T-helper 2 cell treated with Interferon-gamma antibody and Interleukin-4, amounts not matched to agents 5 μg/mL and 100 μg/mL, for 36 hours (primary cell): ENCODE measurements around the gene MAP7D1.
"Not testable (repeated sequence)": the region's sequence is repeated elsewhere in the genome, so short reads cannot be mapped to it uniquely, and the experiment has no call there.

Experiments used
- DNase-seq: peaks from one replicate; pipeline ENCODE4 v3.0.0; 2021; ENCODE audit warnings: low spot score
- H3K27ac Mint-ChIP-seq: one replicate; pipeline ENCODE4 v1.8.0; 2021; ENCODE audit warnings: mild to moderate bottlenecking, mixed read lengths
- H3K27me3 Mint-ChIP-seq: one replicate; pipeline ENCODE4 v1.8.0; 2021; ENCODE audit warnings: low read depth, mixed read lengths
- H3K36me3 Mint-ChIP-seq: one replicate; pipeline ENCODE4 v1.8.0; 2021; ENCODE audit warnings: low read depth, mixed read lengths
- H3K4me1 Mint-ChIP-seq: one replicate; pipeline ENCODE4 v1.8.0; 2021; ENCODE audit warnings: low read depth, mixed read lengths
- H3K4me3 Mint-ChIP-seq: one replicate; pipeline ENCODE4 v1.8.0; 2022; ENCODE audit warnings: mild to moderate bottlenecking, moderate library complexity, mixed read lengths
- H3K9me3 Mint-ChIP-seq: one replicate; pipeline ENCODE4 v1.8.0; 2021; ENCODE audit warnings: mixed read lengths

Gene MAP7D1

DNA sequence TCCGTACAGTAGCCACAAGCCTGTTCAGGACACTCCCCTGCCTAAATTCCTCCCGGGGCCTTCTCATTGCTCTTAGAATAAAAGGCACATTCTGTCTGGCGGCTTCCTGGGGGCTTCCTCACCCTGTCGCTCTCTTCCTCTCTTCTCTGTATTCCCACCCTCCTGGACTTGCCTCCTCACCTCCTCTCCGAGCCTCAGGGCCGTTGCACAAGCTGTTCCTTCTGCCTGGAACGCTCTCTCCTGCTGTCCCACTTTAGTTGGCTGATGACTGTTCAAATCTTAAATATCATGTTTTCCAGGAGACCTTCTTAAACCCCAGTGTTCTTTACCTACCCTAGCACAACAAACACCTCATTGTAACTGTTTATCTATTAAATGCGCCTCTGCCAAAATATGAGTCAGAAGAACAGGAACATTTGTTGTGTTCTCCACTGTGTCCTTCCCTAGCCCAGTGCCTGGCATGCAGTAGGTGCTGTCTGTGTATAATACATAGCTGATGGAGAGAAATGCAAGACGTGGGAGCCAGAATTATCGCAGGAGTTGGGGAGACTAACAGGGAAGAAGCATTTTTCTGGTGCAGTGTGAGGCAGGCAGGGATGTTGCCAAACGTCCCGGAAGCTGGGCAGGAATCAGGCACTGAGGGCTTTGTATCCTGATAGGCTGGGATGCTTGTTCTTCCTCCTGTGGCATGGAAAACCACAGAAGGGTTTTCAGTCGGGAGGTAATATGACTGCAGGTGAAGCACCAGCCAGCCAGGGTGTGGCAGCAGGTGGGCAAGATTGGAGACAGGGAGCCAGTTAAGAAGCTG lies 44.2 kb downstream of the MAP7D1 start:
- no peak for DNase-seq
- Mint-ChIP-seq H3K27ac (no peak overlapping the region), H3K4me3 (no peak overlapping the region), H3K27me3 (peaks cover 8% of the 10 kb centered on the region), H3K36me3 (no peaks in the 10 kb centered on the region), H3K9me3 (no peaks in the 10 kb centered on the region), H3K4me1 (no peaks in the 10 kb centered on the region)

- peaks cover 7% of the 10 kb centered on the region for H3K4me1 Mint-ChIP-seq
- H3K9me3 Mint-ChIP-seq: no peaks in the 10 kb centered on the region
- H3K4me3 Mint-ChIP-seq: no peak overlapping the region
- no peaks in the 10 kb centered on the region for H3K36me3 Mint-ChIP-seq
- peaks cover 8% of the 10 kb centered on the region for H3K27me3 Mint-ChIP-seq
- no peak overlapping the region for H3K27ac Mint-ChIP-seq
- no peak for DNase-seq
Measured at GRCh38 chr1:36203027-36203553, 47.1 kb downstream of the MAP7D1 start.

GRCh38 chr1:36203554-36204346 lies 47.8 kb downstream of the MAP7D1 start:
- no peak overlapping the region for H3K4me3 Mint-ChIP-seq
- peaks cover 8% of the 10 kb centered on the region for H3K27me3 Mint-ChIP-seq
- H3K9me3 Mint-ChIP-seq: no peaks in the 10 kb centered on the region
- peaks cover 7% of the 10 kb centered on the region for H3K4me1 Mint-ChIP-seq
- no peaks in the 10 kb centered on the region for H3K36me3 Mint-ChIP-seq
- no peak overlapping the region for H3K27ac Mint-ChIP-seq
- no peak for DNase-seq

GRCh38 chr1:36204347-36204909 lies 48.5 kb downstream of the MAP7D1 start:
- Mint-ChIP-seq H3K36me3 (no peaks in the 10 kb centered on the region), H3K4me1 (peaks cover 7% of the 10 kb centered on the region), H3K27me3 (peaks cover 8% of the 10 kb centered on the region), H3K27ac (no peak overlapping the region), H3K4me3 (no peak overlapping the region), H3K9me3 (no peaks in the 10 kb centered on the region)
- no peak for DNase-seq

GRCh38 chr1:36206323-36206858 lies 50.4 kb downstream of the MAP7D1 start:
- H3K9me3 Mint-ChIP-seq: no peaks in the 10 kb centered on the region
- no peaks in the 10 kb centered on the region for H3K27me3 Mint-ChIP-seq
- peaks cover 7% of the 10 kb centered on the region for H3K4me1 Mint-ChIP-seq
- no peak overlapping the region for H3K4me3 Mint-ChIP-seq
- H3K36me3 Mint-ChIP-seq: no peaks in the 10 kb centered on the region
- H3K27ac Mint-ChIP-seq: no peak overlapping the region
- no peak for DNase-seq

DNA sequence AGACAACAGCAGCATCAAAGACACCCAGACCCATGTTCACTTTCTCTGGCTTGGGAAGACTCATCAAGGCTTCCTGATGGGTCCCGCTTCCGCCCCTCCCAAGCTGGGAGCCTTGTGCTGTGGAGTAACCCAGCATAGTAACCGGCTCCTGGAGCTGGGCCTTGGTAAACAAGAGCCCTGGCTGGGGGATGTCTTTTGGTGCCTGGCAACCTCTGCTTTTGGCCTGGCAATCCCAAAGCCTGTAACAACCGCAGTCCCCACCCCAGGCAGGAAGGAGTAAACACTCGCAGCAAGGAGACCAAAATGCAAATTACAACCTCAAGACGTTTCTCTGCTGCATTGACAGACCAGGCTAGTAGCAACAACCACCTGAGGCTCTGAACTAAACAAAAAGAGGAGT lies 51.4 kb downstream of the MAP7D1 start:
- Mint-ChIP-seq H3K9me3 (no peaks in the 10 kb centered on the region), H3K4me1 (peaks cover 7% of the 10 kb centered on the region), H3K36me3 (no peaks in the 10 kb centered on the region), H3K4me3 (no peak overlapping the region), H3K27me3 (no peaks in the 10 kb centered on the region), H3K27ac (no peak overlapping the region)
- no peak for DNase-seq

DNA sequence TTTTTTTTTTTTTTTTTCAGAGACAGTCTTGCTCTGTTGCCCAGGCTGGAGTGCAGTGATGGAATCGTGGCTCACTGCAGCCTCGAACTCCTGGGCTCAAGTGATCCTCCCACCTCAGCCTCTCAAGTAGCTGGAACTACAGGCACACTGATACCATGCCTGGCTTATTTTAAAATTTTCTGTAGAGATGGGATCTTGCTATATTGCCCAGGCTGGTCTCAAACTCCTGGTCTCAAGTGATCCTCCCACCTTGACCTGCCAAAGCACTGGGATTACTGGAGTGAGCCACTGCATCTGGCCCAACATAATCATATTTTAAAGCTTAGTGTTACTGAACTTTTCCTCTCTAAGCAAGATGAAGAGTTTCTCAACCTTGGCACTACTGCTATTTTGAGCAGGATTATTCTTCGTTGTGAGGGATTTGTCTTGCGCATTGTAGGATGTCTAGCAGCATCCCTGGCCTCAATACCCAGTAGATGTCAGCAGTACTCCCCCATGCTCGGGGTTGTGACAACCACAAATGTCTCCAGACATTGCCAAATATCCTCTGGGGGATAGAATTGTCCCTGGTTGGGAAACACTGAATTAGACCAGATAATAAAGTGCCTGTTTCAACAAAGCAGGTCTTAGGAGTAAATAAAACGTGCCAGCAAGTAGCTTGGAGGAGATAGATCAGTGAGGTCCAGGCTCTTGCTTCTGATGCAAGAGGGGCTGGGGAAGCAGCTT lies 53.2 kb downstream of the MAP7D1 start:
- no peak for DNase-seq
- Mint-ChIP-seq H3K27me3 (no peaks in the 10 kb centered on the region), H3K9me3 (no peaks in the 10 kb centered on the region), H3K4me1 (peaks cover 14% of the 10 kb centered on the region), H3K4me3 (no peak overlapping the region), H3K27ac (no peak overlapping the region), H3K36me3 (no peaks in the 10 kb centered on the region)

DNA sequence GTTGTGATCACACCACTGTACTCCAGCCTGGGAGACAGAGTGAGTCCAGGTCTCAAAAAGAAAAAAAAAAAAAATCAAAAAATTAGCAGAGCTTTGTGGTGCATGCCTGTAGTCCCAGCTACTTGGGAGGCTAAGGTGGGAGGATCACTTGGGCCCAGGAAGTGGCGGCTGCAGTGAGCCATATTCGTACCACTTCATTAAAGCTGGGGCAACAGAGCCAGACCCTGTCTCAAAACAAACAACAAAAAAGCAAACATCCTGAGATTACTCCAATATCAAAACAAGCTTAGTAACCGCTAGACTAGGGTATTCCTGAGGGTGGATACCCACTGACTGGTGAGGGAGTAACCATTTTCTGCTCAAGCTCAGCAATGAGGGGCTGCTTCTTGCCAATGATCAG lies 55.3 kb downstream of the MAP7D1 start:
- no peaks in the 10 kb centered on the region for H3K36me3 Mint-ChIP-seq
- H3K4me1 Mint-ChIP-seq: peaks cover 14% of the 10 kb centered on the region
- no peak overlapping the region for H3K27ac Mint-ChIP-seq
- DNase-seq: no peak
- no peaks in the 10 kb centered on the region for H3K9me3 Mint-ChIP-seq
- H3K4me3 Mint-ChIP-seq: no peak overlapping the region
- H3K27me3 Mint-ChIP-seq: no peaks in the 10 kb centered on the region

- no peaks in the 10 kb centered on the region for H3K27me3 Mint-ChIP-seq
- H3K4me1 Mint-ChIP-seq: peaks cover 10% of the 10 kb centered on the region
- H3K27ac Mint-ChIP-seq: no peak overlapping the region
- H3K9me3 Mint-ChIP-seq: no peaks in the 10 kb centered on the region
- no peaks in the 10 kb centered on the region for H3K36me3 Mint-ChIP-seq
- H3K4me3 Mint-ChIP-seq: no peak overlapping the region
- no peak for DNase-seq
Measured at GRCh38 chr1:36211841-36212240, 55.9 kb downstream of the MAP7D1 start.

- Mint-ChIP-seq H3K9me3 (no peaks in the 10 kb centered on the region), H3K27me3 (no peaks in the 10 kb centered on the region), H3K4me3 (no peak overlapping the region), H3K36me3 (no peaks in the 10 kb centered on the region), H3K4me1 (peaks cover 7% of the 10 kb centered on the region), H3K27ac (no peak overlapping the region)
- DNase-seq: no peak
Measured at GRCh38 chr1:36212782-36213181, 56.8 kb downstream of the MAP7D1 start.

DNA sequence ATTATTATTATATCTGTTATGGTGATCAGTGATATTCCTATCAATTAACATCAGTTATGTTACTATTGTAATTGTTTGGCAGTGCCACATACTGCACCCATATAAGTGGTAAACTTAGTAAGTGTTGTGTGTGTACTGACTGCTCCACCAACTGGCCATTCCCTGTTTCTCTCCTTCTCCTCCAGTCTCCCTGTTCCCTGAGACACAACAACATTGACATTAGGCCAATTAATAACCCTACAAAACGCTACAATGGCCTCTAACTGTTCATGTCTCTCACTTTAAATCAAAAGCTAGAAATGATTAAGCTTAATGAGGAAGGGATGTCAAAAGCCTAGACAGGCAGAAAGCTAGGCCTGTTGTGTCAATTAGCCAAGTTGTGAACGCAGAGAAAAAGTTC lies 61.7 kb downstream of the MAP7D1 start:
- DNase-seq: no peak
- H3K27ac Mint-ChIP-seq: no peak overlapping the region

DNA sequence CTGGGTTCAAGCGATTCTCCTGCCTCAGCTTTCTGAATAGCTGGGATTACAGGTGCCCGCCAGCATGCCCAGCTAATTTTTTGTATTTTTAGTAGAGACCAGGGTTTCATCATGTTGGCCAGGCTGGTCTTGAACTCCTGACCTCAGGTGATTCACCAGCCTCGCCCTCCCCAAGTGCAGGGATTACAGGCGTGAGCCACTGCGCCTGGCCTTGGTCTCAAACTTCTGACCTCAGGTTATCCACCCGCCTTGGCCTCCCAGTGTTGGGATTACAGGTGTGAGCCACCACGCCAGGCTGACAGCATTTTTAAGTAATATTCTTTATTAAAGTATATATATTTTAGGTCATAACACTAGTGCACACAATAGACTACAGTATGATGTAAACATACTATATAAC lies 65.9 kb downstream of the MAP7D1 start:
- H3K27me3 Mint-ChIP-seq, DNase-seq, H3K4me3 Mint-ChIP-seq, H3K27ac Mint-ChIP-seq, H3K9me3 Mint-ChIP-seq: not testable (repeated sequence)
- peaks cover 21% of the 10 kb centered on the region for H3K4me1 Mint-ChIP-seq
- peaks cover 21% of the 10 kb centered on the region for H3K36me3 Mint-ChIP-seq

More for the DNA sequence above, 61.7 kb downstream of the MAP7D1 start:
- Mint-ChIP-seq H3K27me3 (no peaks in the 10 kb centered on the region), H3K4me1 (peaks cover 6% of the 10 kb centered on the region), H3K4me3 (no peak overlapping the region), H3K36me3 (no peaks in the 10 kb centered on the region), H3K9me3 (no peaks in the 10 kb centered on the region)
